Panc1 (cell line): Measurements from ENCODE around the gene NACA2.

ENCODE experiments used
- POLR2AphosphoS5 ChIP-seq: IDR thresholded peaks from 2 replicates; pipeline ENCODE4 v1.6.1; 2012; ENCODE audit warnings: mild to moderate bottlenecking, low read depth, low read length, moderate library complexity
- SIN3A ChIP-seq: IDR thresholded peaks from 2 replicates; pipeline ENCODE4 v1.6.1; 2012; ENCODE audit warnings: low read depth, mild to moderate bottlenecking, low read length, moderate library complexity, borderline replicate concordance; ENCODE audit not compliant: insufficient read depth
- TCF7L2 ChIP-seq: IDR thresholded peaks from 2 replicates; pipeline ENCODE4 v1.6.1; 2011; ENCODE audit warnings: mild to moderate bottlenecking, low read depth, low read length, inconsistent platforms
- TF ChIP-seq, protein P1 (sequence below): fragments of 450-650 bp; IDR thresholded peaks from 2 replicates; pipeline ENCODE4 v1.5.1; 2017; ENCODE audit warnings: mild to moderate bottlenecking
- TF ChIP-seq, protein P2 (sequence below), 2 experiments: IDR thresholded peaks; 2 replicates each; pipeline ENCODE4 v1.6.1; 2011 to 2012; ENCODE audit warnings: low read depth in 2 of 2, control low read depth in 1 of 2, low read length in 1 of 2, mild to moderate bottlenecking in 1 of 2, moderate library complexity in 1 of 2; ENCODE audit not compliant: insufficient read depth in 1 of 2

DNA sequence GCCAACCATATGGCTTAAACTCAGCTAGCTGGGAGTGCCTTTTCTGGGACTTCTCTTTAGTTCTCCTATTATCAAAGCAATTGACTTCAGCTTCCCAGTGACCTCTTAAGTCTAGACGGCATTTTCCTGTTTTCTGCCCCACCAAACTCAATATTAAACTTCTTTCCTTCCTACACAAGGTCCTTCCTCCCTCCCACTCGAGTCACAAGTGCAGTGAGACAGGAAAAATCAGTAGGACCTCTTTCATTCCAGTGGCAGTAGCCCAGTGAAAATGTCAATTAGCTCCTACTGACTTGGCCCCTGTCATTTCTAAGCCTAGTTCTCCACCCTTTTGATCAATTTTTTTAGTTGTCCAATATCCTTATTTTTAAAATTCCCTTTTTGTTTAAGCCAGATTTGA is 9.6 kb upstream of the NACA2 start:
- TF ChIP-seq, protein P1, sequence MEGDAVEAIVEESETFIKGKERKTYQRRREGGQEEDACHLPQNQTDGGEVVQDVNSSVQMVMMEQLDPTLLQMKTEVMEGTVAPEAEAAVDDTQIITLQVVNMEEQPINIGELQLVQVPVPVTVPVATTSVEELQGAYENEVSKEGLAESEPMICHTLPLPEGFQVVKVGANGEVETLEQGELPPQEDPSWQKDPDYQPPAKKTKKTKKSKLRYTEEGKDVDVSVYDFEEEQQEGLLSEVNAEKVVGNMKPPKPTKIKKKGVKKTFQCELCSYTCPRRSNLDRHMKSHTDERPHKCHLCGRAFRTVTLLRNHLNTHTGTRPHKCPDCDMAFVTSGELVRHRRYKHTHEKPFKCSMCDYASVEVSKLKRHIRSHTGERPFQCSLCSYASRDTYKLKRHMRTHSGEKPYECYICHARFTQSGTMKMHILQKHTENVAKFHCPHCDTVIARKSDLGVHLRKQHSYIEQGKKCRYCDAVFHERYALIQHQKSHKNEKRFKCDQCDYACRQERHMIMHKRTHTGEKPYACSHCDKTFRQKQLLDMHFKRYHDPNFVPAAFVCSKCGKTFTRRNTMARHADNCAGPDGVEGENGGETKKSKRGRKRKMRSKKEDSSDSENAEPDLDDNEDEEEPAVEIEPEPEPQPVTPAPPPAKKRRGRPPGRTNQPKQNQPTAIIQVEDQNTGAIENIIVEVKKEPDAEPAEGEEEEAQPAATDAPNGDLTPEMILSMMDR = no peak
- TF ChIP-seq SIN3A (no peak), POLR2AphosphoS5 (no peak), TCF7L2 (no peak)
- TF ChIP-seq, protein P2, sequence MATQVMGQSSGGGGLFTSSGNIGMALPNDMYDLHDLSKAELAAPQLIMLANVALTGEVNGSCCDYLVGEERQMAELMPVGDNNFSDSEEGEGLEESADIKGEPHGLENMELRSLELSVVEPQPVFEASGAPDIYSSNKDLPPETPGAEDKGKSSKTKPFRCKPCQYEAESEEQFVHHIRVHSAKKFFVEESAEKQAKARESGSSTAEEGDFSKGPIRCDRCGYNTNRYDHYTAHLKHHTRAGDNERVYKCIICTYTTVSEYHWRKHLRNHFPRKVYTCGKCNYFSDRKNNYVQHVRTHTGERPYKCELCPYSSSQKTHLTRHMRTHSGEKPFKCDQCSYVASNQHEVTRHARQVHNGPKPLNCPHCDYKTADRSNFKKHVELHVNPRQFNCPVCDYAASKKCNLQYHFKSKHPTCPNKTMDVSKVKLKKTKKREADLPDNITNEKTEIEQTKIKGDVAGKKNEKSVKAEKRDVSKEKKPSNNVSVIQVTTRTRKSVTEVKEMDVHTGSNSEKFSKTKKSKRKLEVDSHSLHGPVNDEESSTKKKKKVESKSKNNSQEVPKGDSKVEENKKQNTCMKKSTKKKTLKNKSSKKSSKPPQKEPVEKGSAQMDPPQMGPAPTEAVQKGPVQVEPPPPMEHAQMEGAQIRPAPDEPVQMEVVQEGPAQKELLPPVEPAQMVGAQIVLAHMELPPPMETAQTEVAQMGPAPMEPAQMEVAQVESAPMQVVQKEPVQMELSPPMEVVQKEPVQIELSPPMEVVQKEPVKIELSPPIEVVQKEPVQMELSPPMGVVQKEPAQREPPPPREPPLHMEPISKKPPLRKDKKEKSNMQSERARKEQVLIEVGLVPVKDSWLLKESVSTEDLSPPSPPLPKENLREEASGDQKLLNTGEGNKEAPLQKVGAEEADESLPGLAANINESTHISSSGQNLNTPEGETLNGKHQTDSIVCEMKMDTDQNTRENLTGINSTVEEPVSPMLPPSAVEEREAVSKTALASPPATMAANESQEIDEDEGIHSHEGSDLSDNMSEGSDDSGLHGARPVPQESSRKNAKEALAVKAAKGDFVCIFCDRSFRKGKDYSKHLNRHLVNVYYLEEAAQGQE (IDR thresholded peaks at IDR 0.05; ENCODE audit: insufficient read depth in 1 of 2, low read depth in 2 of 2, low read length in 1 of 2) = no peak
